WTC11 (cell line): ENCODE results near the gene INTS2. TPM values are rescaled to one million over a fixed set of nuclear protein-coding genes. Genes with fewer than 3 reads are reported as not detected.

Experiments
- ATAC-seq: fragments of 200-7000 bp; cut with Tn5 transposase; 2 replicates; pipeline ENCODE4 v1.10.0; 2021; ENCODE audit warnings: mild to moderate bottlenecking, moderate library complexity
- CTCF ChIA-PET: fragments of 300-600 bp; sonication (Branson Sonifier 250); formaldehyde crosslinking; loops from one replicate; lab custom pipeline; 2021; ENCODE audit warnings: antibody characterized with exemption; lab: Charles Lee
- POLR2A ChIA-PET: fragments of 350-600 bp; sonication (Branson Sonifier 250); formaldehyde crosslinking; loops from one replicate; lab custom pipeline; 2021; ENCODE audit warnings: antibody characterized with exemption; lab: Charles Lee
- DNase-seq: peaks from one replicate; pipeline ENCODE4 v3.0.0; 2021; ENCODE audit warnings: low spot score
- H3K27ac Mint-ChIP-seq: 2 replicates; pipeline ENCODE4 v1.8.0; 2021; ENCODE audit warnings: mixed read lengths
- H3K27me3 Mint-ChIP-seq: 2 replicates; pipeline ENCODE4 v1.8.0; 2021; ENCODE audit warnings: low read depth, mild to moderate bottlenecking, moderate library complexity, mixed read lengths
- H3K36me3 Mint-ChIP-seq: 2 replicates; pipeline ENCODE4 v1.8.0; 2021; ENCODE audit warnings: mixed read lengths
- H3K4me1 Mint-ChIP-seq: 2 replicates; pipeline ENCODE4 v1.8.0; 2022; ENCODE audit warnings: mixed read lengths
- H3K4me3 Mint-ChIP-seq: 2 replicates; pipeline ENCODE4 v1.8.0; 2021; ENCODE audit warnings: mild to moderate bottlenecking, moderate library complexity, mixed read lengths
- H3K9me3 Mint-ChIP-seq: 2 replicates; pipeline ENCODE4 v1.8.0; 2021; ENCODE audit warnings: mixed read lengths
- AR ChIP-seq: fragments of 250-450 bp; sonication (Bioruptor Pico); IDR thresholded peaks from 2 replicates; pipeline ENCODE4 v1.9.0; 2021; ENCODE audit warnings: mild to moderate bottlenecking
- E2F1 ChIP-seq: sonication (generic); formaldehyde crosslinking; IDR thresholded peaks from 2 replicates; pipeline ENCODE4 v1.8.0; 2022; ENCODE audit warnings: mild to moderate bottlenecking, missing genetic modification reagents
- EMX1 ChIP-seq: fragments of 250-450 bp; sonication (Bioruptor Pico); IDR thresholded peaks from 2 replicates; pipeline ENCODE4 v1.8.0; 2021; ENCODE audit warnings: mild to moderate bottlenecking
- ESRRA ChIP-seq: sonication (generic); formaldehyde crosslinking; IDR thresholded peaks from 2 replicates; pipeline ENCODE4 v1.8.1; 2022; ENCODE audit warnings: mild to moderate bottlenecking, missing genetic modification reagents, borderline replicate concordance
- FOXJ3 ChIP-seq: sonication (generic); formaldehyde crosslinking; IDR thresholded peaks from 2 replicates; pipeline ENCODE4 v1.9.0; 2021; ENCODE audit warnings: missing genetic modification reagents, mild to moderate bottlenecking, borderline replicate concordance
- GTF2I ChIP-seq: fragments of 250-450 bp; sonication (Bioruptor Pico); conservative IDR thresholded peaks from 2 replicates; pipeline ENCODE4 v1.4.0; 2021; ENCODE audit warnings: mild to moderate bottlenecking
- IRF2 ChIP-seq: sonication (generic); formaldehyde crosslinking; IDR thresholded peaks from 2 replicates; pipeline ENCODE4 v1.8.0; 2022; ENCODE audit warnings: low read depth, missing genetic modification reagents, borderline replicate concordance
- MAX ChIP-seq: sonication (generic); formaldehyde crosslinking; IDR thresholded peaks from 2 replicates; pipeline ENCODE4 v1.8.0; 2022; ENCODE audit warnings: mild to moderate bottlenecking, missing genetic modification reagents
- NFATC4 ChIP-seq: fragments of 250-450 bp; sonication (Bioruptor Pico); IDR thresholded peaks from 2 replicates; pipeline ENCODE4 v1.9.0; 2021; ENCODE audit warnings: mild to moderate bottlenecking
- RELA ChIP-seq: sonication (generic); formaldehyde crosslinking; IDR thresholded peaks from 2 replicates; pipeline ENCODE4 v1.8.1; 2022; ENCODE audit warnings: missing genetic modification reagents, mild to moderate bottlenecking, borderline replicate concordance
- RORB ChIP-seq: fragments of 250-450 bp; sonication (Bioruptor Pico); IDR thresholded peaks from 2 replicates; pipeline ENCODE4 v1.9.0; 2021; ENCODE audit warnings: mild to moderate bottlenecking
- STAT6 ChIP-seq: sonication (generic); formaldehyde crosslinking; conservative IDR thresholded peaks from 2 replicates; pipeline ENCODE4 v1.8.1; 2023; ENCODE audit warnings: mild to moderate bottlenecking, low read depth, missing genetic modification reagents, moderate library complexity
- TEAD1 ChIP-seq: sonication (generic); formaldehyde crosslinking; IDR thresholded peaks from 2 replicates; pipeline ENCODE4 v1.8.0; 2022; ENCODE audit warnings: mild to moderate bottlenecking, missing genetic modification reagents
- ZBTB21 ChIP-seq: sonication (generic); formaldehyde crosslinking; IDR thresholded peaks from 2 replicates; pipeline ENCODE4 v1.8.1; 2023; ENCODE audit warnings: mild to moderate bottlenecking, missing genetic modification reagents, borderline replicate concordance
- ZBTB43 ChIP-seq: sonication (generic); formaldehyde crosslinking; IDR thresholded peaks from 2 replicates; pipeline ENCODE4 v1.8.1; 2023; ENCODE audit warnings: mild to moderate bottlenecking, missing genetic modification reagents
- ZNF512 ChIP-seq: sonication (generic); formaldehyde crosslinking; IDR thresholded peaks from 2 replicates; pipeline ENCODE4 v1.8.1; 2022; ENCODE audit warnings: missing genetic modification reagents, borderline replicate concordance
- ZNF671 ChIP-seq: fragments of 250-450 bp; sonication (Bioruptor Pico); IDR thresholded peaks from 2 replicates; pipeline ENCODE4 v1.8.0; 2021; ENCODE audit warnings: mild to moderate bottlenecking
- ZSCAN18 ChIP-seq: fragments of 250-450 bp; sonication (Bioruptor Pico); IDR thresholded peaks from 2 replicates; pipeline ENCODE4 v2.1.2; 2022; ENCODE audit warnings: mild to moderate bottlenecking, moderate library complexity
- total RNA-seq: library from RNA; stranded (reverse); gene quantifications from 3 replicates; pipeline ENCODE4 v1.2.3, GENCODE V29; 2021
- TF ChIP-seq, protein P1 (sequence below): sonication (generic); formaldehyde crosslinking; IDR thresholded peaks from 2 replicates; pipeline ENCODE4 v1.8.0; 2022; ENCODE audit warnings: missing genetic modification reagents

INTS2 gene
- total RNA-seq, 1 experiment from 2014 or later: 24.9 TPM

- POLR2A ChIA-PET: no interaction called here
- Mint-ChIP-seq H3K9me3 (no peaks in the 10 kb centered on the region), H3K4me1 (0 out of 2 replicates have a peak, but pooled peaks cover 7% of the 10 kb centered on the region), H3K36me3 (no peaks in the 10 kb centered on the region; the same call in 1 of the 2 replicates), H3K4me3 (no peak overlapping the region), H3K27me3 (no peaks in the 10 kb centered on the region), H3K27ac (no peak overlapping the region)
- ATAC-seq (no peak), DNase-seq (no peak)
- CTCF ChIA-PET: no interaction called here
- TF ChIP-seq ZBTB21 (CRISPR knock-in tag): no peak
- TF ChIP-seq NFATC4 (CRISPR knock-in tag): no peak
- TF ChIP-seq ZSCAN18 (CRISPR knock-in tag): no peak
- TF ChIP-seq GTF2I (CRISPR knock-in tag): no peak
- no peak for TF ChIP-seq AR
- TF ChIP-seq IRF2 (CRISPR knock-in tag): no peak
- TF ChIP-seq ZBTB43 (CRISPR knock-in tag): no peak
- TF ChIP-seq TEAD1 (CRISPR knock-in tag): no peak
- no peak for TF ChIP-seq ZNF671
- TF ChIP-seq, protein P1, sequence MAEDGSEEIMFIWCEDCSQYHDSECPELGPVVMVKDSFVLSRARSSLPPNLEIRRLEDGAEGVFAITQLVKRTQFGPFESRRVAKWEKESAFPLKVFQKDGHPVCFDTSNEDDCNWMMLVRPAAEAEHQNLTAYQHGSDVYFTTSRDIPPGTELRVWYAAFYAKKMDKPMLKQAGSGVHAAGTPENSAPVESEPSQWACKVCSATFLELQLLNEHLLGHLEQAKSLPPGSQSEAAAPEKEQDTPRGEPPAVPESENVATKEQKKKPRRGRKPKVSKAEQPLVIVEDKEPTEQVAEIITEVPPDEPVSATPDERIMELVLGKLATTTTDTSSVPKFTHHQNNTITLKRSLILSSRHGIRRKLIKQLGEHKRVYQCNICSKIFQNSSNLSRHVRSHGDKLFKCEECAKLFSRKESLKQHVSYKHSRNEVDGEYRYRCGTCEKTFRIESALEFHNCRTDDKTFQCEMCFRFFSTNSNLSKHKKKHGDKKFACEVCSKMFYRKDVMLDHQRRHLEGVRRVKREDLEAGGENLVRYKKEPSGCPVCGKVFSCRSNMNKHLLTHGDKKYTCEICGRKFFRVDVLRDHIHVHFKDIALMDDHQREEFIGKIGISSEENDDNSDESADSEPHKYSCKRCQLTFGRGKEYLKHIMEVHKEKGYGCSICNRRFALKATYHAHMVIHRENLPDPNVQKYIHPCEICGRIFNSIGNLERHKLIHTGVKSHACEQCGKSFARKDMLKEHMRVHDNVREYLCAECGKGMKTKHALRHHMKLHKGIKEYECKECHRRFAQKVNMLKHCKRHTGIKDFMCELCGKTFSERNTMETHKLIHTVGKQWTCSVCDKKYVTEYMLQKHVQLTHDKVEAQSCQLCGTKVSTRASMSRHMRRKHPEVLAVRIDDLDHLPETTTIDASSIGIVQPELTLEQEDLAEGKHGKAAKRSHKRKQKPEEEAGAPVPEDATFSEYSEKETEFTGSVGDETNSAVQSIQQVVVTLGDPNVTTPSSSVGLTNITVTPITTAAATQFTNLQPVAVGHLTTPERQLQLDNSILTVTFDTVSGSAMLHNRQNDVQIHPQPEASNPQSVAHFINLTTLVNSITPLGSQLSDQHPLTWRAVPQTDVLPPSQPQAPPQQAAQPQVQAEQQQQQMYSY (CRISPR knock-in tag): no peak
- no peak for TF ChIP-seq RORB (CRISPR knock-in tag)
- TF ChIP-seq FOXJ3 (CRISPR knock-in tag): no peak
These were observed 92.2 kb downstream of the INTS2 start for GRCh38 chr17:61835606-61836005.

DNA sequence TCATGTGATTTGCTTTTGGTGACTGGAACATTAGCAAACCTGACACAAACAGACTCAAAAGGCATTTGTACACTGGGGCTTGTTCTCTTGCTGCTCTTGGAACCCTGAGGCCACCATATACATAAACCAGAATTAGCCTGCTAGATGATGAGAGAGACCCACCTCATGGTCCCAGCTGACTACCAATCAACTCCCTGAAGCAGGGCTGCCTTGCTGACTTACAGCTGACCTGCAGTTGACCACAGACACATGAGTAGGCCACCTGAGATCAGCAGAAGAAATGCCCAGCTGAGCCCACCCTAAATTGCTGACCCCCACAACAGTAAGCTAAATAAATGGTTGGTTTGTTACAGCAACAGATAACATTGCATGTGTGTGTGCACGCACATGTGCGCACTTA is 93.2 kb downstream of the INTS2 start:
- no peaks in the 10 kb centered on the region for H3K9me3 Mint-ChIP-seq
- no peaks in the 10 kb centered on the region for H3K27me3 Mint-ChIP-seq
- POLR2A ChIA-PET: no interaction called here
- ATAC-seq: no peak
- 0 out of 2 replicates have a peak, but pooled peaks cover 7% of the 10 kb centered on the region for H3K4me1 Mint-ChIP-seq
- peaks cover under 1% of the 10 kb centered on the region for H3K36me3 Mint-ChIP-seq
- H3K27ac Mint-ChIP-seq: no peak overlapping the region
- CTCF ChIA-PET: no interaction called here
- DNase-seq: no peak
- no peak overlapping the region for H3K4me3 Mint-ChIP-seq
- TF ChIP-seq ESRRA (CRISPR knock-in tag): no peak
- no peak for TF ChIP-seq MAX
- no peak for TF ChIP-seq E2F1 (CRISPR knock-in tag)
- no peak for TF ChIP-seq EMX1 (CRISPR knock-in tag)
- TF ChIP-seq ZNF512 (CRISPR knock-in tag): no peak
- no peak for TF ChIP-seq FOXJ3 (CRISPR knock-in tag)
- TF ChIP-seq STAT6 (CRISPR knock-in tag): no peak
- no peak for TF ChIP-seq RELA (CRISPR knock-in tag)
